C4-2B (cell line): ENCODE data around the gene ZNF550.
"Not testable (repeated sequence)": the region's sequence is repeated elsewhere in the genome, so short reads cannot be mapped to it uniquely, and the experiment has no call there.

Experiments
- ZFX ChIP-seq: fragments of 450-650 bp; IDR thresholded peaks from 2 replicates; pipeline ENCODE4 v1.6.1; 2017
- TF ChIP-seq, protein P1 (sequence below): fragments of 450-650 bp; conservative IDR thresholded peaks from 2 replicates; pipeline ENCODE4 v1.5.1; 2017; ENCODE audit warnings: mild to moderate bottlenecking

DNA sequence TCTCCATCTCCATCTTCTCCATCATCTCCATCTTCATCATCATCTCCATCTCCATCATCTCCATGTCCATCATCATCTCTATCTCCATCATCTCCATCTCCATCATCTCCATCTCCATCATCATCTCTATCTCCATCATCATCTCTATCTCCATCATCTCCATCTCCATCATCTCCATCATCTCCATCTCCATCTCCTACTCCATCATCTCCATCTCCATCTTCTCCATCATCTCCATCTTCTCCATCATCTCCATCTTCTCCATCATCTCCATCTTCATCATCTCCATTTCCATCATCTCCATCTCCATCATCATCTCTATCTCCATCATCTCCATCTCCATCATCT is 60.4 kb downstream of the ZNF550 start:
- TF ChIP-seq, protein P1, sequence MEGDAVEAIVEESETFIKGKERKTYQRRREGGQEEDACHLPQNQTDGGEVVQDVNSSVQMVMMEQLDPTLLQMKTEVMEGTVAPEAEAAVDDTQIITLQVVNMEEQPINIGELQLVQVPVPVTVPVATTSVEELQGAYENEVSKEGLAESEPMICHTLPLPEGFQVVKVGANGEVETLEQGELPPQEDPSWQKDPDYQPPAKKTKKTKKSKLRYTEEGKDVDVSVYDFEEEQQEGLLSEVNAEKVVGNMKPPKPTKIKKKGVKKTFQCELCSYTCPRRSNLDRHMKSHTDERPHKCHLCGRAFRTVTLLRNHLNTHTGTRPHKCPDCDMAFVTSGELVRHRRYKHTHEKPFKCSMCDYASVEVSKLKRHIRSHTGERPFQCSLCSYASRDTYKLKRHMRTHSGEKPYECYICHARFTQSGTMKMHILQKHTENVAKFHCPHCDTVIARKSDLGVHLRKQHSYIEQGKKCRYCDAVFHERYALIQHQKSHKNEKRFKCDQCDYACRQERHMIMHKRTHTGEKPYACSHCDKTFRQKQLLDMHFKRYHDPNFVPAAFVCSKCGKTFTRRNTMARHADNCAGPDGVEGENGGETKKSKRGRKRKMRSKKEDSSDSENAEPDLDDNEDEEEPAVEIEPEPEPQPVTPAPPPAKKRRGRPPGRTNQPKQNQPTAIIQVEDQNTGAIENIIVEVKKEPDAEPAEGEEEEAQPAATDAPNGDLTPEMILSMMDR = not testable (repeated sequence)
- TF ChIP-seq ZFX = not testable (repeated sequence)
